Measurements from ENCODE around the gene ALS2CL.
A peak's percentile ranks its signal among the peaks of the same experiment; 100 is the strongest.
"Not testable (repeated sequence)": the region's sequence is repeated elsewhere in the genome, so short reads cannot be mapped to it uniquely, and the experiment has no call there.

ALS2CL gene

GRCh38 chr3:46714728-46715506 is 21.4 kb upstream of the ALS2CL start:
- no peak for DNase-seq

DNA sequence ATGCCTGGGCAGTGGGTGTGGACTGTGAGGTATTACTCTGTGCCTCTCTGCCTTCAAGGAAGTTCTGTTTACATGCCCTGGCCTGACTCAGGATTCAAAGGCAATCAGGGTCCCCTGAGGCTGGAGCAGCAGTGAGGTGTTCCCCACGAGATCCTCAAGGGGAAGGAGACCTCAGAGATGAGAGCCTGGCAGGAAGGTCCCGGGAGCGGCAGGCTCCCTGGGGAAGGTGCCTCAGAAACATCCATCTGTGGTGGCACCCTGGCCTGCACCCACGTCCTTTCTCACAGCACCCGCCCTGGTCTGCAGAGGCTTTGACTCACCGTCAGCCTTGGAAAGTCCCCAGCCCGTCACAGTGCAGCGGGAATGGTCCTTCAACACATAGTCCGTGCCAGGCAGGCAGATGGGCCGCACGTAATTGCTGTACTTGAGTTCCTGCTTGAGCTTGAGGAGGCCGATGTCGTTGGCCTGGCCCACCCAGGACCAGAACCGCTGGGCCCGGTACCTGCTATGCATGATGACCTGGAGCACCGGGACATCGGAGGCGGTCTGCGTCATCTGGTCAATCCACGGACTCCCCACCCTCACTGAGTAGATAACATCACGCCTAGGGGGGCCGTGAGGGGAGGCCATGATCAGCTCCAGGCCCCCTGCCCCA is 20.5 kb upstream of the ALS2CL start:
- DNase-seq, result no peak

DNA sequence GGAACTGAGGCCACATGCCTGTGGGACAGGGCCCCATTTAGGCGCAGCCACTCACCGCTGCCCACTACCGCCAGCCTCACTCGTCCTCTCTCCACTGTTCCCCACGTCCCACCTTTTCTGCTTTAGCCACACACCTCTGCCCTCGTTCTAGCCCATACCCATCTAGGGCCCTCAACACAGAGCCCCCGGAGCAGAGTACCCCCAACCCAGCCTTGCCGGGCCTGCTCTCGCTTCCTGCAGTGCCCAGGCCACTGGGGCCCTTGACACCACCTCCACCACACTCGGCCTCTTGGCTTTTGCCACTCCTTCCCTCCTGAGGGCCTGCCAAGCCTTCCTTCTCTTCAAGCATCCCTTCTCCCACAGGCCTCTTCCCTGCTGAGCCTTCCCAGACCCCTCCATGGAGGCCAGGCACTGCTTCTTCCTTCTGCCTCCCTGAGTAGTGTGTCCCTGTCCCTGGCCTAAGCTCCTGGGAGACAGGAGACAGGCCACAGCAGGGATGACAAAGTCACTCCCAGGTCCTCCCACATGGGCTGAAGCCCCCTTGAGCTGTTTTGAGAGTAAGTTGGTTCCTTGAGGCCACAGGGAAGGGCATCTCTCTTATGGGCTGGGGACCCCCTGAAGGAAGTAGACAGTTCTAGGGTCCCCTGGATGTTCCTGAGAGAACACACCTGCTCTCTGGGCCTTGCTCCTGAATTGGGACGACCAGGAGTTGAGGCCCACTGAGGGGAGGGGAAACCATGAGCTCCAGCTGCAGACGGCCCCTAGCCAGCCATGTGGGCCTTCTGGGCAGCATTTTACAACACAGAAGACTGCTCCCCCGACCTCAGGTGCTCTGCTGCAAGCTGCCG is 19.8 kb upstream of the ALS2CL start:
- DNase-seq, result no peak

- no peak for DNase-seq
Observed at GRCh38 chr3:46712191-46713049, 18.9 kb upstream of the ALS2CL start.

GRCh38 chr3:46711760-46712159 is 18.3 kb upstream of the ALS2CL start:
- no peak for DNase-seq

DNA sequence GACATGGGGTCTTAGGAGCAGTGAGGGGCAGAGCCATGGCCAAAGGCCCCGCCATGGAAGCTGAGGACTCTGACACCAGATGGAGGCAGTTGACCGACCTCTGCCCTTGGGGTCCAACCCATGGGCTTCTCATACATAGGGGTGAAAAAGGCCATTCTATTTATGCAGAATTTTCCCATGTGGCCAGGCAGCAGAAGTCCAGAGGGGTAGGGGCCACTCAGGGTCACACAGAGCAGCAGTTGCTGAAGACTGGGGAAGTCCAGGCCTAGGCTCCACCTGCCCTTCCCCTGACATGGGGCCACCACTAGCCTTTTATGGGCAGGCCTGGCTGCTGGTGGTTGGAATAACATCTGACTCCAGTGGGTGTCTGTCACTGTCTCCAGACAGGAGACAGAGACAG is 17.8 kb upstream of the ALS2CL start:
- no peak for DNase-seq

- DNase-seq, result no peak
Observed at GRCh38 chr3:46710671-46711295, 17.3 kb upstream of the ALS2CL start.

DNA sequence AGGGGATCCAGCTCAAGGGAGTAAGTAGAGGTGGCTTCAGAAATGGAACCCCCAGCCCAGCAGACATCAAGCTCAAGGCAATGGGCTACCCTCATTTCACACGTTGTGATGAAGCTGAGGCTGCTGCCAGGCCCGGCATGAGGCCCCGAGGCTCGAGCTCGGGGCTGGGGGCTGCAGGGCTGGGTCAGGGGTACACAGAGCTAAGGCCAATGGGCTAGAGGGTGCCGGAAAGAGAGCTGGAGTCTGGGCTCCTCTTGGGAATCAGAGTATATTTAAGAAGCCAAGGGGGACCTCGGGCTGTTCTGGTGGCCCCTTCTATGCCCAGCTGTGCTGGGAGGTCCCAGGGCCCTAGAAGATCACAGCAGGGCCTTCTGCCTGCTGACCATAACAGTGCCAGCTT is 16.8 kb upstream of the ALS2CL start:
- DNase-seq, result no peak

GRCh38 chr3:46709721-46710120 is 16.2 kb upstream of the ALS2CL start:
- no peak for DNase-seq

- no peak for DNase-seq
Observed at GRCh38 chr3:46709157-46709654, 15.7 kb upstream of the ALS2CL start.

- no peak for DNase-seq
Observed at GRCh38 chr3:46708401-46709156, 15.1 kb upstream of the ALS2CL start.

GRCh38 chr3:46707601-46708011 is 14.1 kb upstream of the ALS2CL start:
- no peak for DNase-seq

DNA sequence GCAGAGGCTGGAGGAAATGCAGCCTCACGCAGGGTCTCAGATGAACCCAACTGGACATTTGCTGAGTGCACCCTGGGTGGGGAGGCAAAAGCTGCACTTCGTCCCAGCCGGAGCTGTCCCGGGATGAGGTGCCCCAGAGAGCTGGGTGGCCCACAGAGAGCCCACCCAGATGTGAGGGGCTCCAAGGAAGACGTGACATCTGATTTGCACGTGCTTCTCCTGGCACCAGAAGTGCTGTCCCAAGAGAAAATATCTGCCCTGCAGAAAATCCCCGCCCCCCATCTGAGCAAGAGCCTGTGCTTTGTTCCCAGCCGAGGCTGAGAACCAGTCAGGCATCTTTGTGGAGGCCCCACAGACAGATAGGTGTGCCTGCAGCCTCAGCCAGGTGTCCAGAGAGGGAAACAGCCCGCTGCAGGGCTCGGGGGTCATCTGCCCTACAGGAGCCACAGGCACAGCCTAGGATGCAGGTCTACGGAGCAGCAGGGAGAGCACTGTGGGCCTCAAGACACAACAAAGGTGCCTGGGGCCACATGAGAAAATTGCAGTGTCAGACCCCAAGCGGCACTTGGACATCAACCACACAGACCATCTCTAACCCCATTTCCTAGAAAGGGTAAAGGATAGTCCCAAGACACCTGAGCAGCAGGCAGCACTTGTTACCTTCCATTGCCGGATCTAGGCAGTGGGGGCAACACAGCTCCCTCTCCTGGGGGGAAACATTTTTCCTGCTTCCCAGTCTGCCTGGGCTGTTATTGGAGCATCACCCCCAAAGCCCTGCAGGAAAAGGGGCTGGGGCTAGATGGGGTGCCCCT is 13.5 kb upstream of the ALS2CL start:
- no peak for DNase-seq

DNA sequence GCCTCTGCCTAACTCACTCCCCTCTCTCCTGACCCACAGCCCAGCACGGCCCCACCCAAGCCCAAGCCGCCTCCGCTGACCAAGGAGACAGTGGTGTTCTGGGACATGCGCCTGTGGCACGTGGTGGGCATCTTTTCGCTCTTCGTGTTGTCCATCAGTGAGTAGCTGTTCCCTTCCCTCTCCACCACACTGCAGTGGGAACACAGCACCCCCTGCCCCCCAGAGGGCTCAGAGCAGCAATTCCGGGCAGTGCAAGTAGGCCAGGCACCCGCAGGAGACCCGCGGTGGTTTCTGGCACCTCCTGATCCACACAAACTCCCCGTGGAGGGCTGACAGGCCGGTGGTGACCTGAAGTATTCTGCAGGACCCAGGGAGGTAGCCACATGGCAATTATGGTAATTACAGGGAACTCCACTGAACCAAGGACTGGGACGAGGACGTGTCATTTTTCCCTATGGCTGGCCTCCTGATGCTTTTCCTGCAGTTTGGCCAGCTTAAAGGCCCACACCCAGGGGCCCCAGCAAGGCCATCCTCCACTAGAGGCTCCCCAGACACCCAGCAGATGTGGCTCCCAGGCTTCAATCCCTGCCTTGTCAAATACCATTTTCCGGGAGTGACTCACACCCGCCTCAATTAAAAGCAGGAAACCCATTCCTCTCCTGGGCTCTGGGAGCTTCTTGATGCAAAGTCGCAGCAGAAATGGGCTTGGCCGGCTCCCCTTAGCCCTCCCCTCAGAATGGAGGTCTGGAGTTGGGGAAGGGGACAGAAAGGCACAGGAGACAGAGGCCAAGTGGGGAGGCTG is 12.5 kb upstream of the ALS2CL start:
- DNase-seq, result no peak

DNA sequence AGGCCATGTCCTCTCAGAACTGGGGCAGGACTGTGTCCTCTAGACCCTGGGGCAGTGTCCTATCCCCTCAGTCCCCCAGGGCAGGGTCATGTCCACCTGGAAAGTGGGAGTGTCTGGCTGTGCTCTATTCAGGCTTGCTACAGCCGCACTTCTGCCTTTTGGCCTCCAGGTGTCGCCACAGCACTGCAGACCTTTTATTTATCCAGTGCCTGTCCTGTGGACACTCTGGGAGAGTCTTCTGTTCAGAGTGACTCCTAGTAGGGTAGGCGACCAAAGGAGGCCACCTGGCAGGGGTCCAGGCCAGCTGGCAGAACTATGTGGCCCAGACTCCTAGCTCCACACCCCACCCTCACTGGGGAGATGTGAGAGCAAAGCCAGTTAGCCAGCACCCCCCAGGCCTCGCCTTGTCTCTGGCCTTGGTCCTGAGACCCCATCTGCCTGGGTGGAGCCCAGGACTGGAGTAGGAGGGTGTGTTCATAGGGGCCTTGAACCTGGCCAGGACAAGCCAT is 11.6 kb upstream of the ALS2CL start:
- DNase-seq, result peak; percentile 75

DNA sequence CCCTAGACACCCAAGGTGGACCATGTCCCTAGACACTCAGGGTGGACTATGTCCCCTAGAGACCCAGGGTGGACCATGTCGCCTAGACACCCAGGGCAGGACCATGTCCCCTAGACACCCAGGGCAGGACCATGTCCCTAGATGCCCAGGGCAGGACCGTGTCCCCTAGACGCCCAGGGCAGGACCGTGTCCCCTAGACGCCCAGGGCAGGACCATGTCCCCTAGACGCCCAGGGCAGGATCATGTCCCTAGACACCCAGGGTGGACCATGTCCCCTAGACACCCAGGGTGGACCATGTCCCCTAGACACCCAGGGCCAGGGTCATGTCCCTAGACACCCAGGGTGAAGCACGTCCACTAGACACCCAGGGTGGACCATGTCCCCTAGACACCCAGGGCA is 10.9 kb upstream of the ALS2CL start:
- not testable (repeated sequence) for DNase-seq

GRCh38 chr3:46703013-46703520 is 9.6 kb upstream of the ALS2CL start:
- no peak for DNase-seq

DNA sequence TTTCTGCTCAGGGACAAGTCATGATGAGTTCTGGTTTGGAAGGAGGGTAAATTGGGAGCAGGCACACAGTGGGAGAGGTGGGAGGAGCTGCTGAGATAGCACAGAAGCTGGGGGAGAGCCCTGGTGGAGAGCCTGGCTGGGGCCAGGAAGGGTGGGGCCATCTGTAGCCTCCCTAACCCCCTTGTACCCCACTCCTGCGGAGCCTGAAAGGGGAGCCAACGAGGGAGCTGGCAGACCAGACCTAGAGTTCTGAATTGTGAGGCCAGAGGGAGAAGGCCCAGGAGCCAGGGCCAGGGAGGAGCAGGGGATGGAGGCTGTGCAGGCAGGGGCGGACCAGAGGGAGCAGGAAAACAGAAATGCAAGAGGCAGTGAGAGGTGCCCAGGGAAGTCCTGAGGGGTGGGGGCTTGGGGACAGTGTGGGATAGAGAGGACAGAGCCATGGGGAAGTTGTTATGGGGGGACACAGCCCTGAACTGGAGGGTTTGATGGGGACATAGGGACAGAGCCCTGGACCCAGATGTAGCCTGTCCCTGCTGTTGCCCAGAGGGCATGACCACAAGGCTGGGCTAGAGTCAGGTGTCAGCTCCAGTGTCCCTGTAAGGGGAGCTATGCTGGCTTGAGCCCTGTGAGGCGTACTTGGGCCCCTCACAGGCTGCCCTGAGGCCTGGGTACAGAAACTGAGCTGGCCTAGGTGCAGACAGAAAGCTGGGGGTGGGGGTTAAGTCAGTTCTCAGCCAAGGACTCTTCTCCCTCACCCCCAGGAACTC is 8.9 kb upstream of the ALS2CL start:
- DNase-seq, result no peak

All from CD4-positive, alpha-beta T cell treated with Interleukin-17A for 1 hour (primary cell).